Liver (tissue), 9 donors: ENCODE results near the gene CHAD. TPM values are rescaled to one million over a fixed set of nuclear protein-coding genes. Genes with fewer than 3 reads are reported as not detected.

Source experiments
- DNase-seq: peaks from one replicate; pipeline ENCODE4 v3.0.0-alpha.2; 2017; ENCODE audit warnings: low spot score
- H3K27ac ChIP-seq, 2 donors: one replicate each; pipeline ENCODE4 v1.7.0; 2013; ENCODE audit warnings: inconsistent platforms in 2 of 2, low read length in 2 of 2, control low read depth in 1 of 2, low read depth in 1 of 2, mild to moderate bottlenecking in 1 of 2
- H3K27me3 ChIP-seq, 4 donors: one replicate each; pipeline versions ENCODE4 v1.6.1 to v1.7.0; 2013; ENCODE audit warnings: low read length in 3 of 4, inconsistent platforms in 1 of 4, mild to moderate bottlenecking in 1 of 4, moderate library complexity in 1 of 4; ENCODE audit not compliant: control insufficient read depth in 4 of 4, insufficient read depth in 4 of 4
- H3K36me3 ChIP-seq, 4 donors: one replicate each; pipeline versions ENCODE4 v1.6.1 to v1.7.0; 2013; ENCODE audit warnings: low read length in 3 of 4, mild to moderate bottlenecking in 3 of 4, low read depth in 1 of 4, moderate library complexity in 1 of 4; ENCODE audit not compliant: control insufficient read depth in 4 of 4, insufficient read depth in 3 of 4
- H3K4me1 ChIP-seq, 4 donors: one replicate each; pipeline versions ENCODE4 v1.6.1 to v1.7.0; 2013; ENCODE audit warnings: low read length in 3 of 4, mild to moderate bottlenecking in 3 of 4, moderate library complexity in 1 of 4; ENCODE audit not compliant: control insufficient read depth in 4 of 4, insufficient read depth in 4 of 4
- H3K4me3 ChIP-seq, 3 donors: one replicate each; pipeline versions ENCODE4 v1.6.1 to v1.7.0; 2013; ENCODE audit warnings: low read length in 3 of 3, control low read depth in 1 of 3, low read depth in 1 of 3, mild to moderate bottlenecking in 1 of 3
- H3K9ac ChIP-seq, 2 donors: one replicate each; pipeline ENCODE4 v1.7.0; 2013; ENCODE audit warnings: low read length in 2 of 2, mild to moderate bottlenecking in 2 of 2, moderate library complexity in 2 of 2, control low read depth in 1 of 2, low read depth in 1 of 2
- H3K9me3 ChIP-seq, 4 donors: one replicate each; pipeline versions ENCODE4 v1.6.1 to v1.7.0; 2013; ENCODE audit warnings: low read length in 3 of 4; ENCODE audit not compliant: control insufficient read depth in 4 of 4
- ATF3 ChIP-seq: IDR thresholded peaks from 2 replicates; pipeline ENCODE4 v1.6.1; 2016; ENCODE audit warnings: antibody characterized with exemption
- EGR1 ChIP-seq, 2 donors: IDR thresholded peaks; 2 replicates each; pipeline ENCODE4 v1.6.1; 2016 to 2018; ENCODE audit warnings: antibody characterized with exemption in 2 of 2, low read depth in 2 of 2
- FOXA1 ChIP-seq: IDR thresholded peaks from 2 replicates; pipeline ENCODE4 v1.6.1; 2016; ENCODE audit warnings: antibody characterized with exemption
- FOXA2 ChIP-seq: IDR thresholded peaks from 2 replicates; pipeline ENCODE4 v1.6.1; 2016; ENCODE audit warnings: antibody characterized with exemption
- GABPA ChIP-seq, 2 donors: IDR thresholded peaks in 1 of 2; conservative IDR thresholded peaks in 1 of 2; 2 replicates each; pipeline ENCODE4 v1.6.1; 2016; ENCODE audit warnings: antibody characterized with exemption in 2 of 2, mild to moderate bottlenecking in 1 of 2, moderate library complexity in 1 of 2
- HNF4A ChIP-seq, 2 donors: conservative IDR thresholded peaks; 2 replicates each; pipeline ENCODE4 v1.6.1; 2016; ENCODE audit warnings: antibody characterized with exemption in 2 of 2, mild to moderate bottlenecking in 2 of 2
- HNF4G ChIP-seq: IDR thresholded peaks from 2 replicates; pipeline ENCODE4 v1.6.1; 2016; ENCODE audit warnings: antibody characterized with exemption
- JUND ChIP-seq, 2 donors: IDR thresholded peaks; 2 replicates each; pipeline ENCODE4 v1.6.1; 2016; ENCODE audit warnings: antibody characterized with exemption in 2 of 2
- MAX ChIP-seq: IDR thresholded peaks from 2 replicates; pipeline ENCODE4 v1.6.1; 2016; ENCODE audit warnings: antibody characterized with exemption
- NR2F2 ChIP-seq: IDR thresholded peaks from 2 replicates; pipeline ENCODE4 v1.6.1; 2016; ENCODE audit warnings: antibody characterized with exemption
- RAD21 ChIP-seq, 2 donors: IDR thresholded peaks; 2 replicates each; pipeline ENCODE4 v1.6.1; 2016; ENCODE audit warnings: antibody characterized with exemption in 2 of 2, mild to moderate bottlenecking in 2 of 2
- SP1 ChIP-seq: IDR thresholded peaks from 2 replicates; pipeline ENCODE4 v1.6.1; 2018; ENCODE audit warnings: antibody characterized with exemption, mild to moderate bottlenecking
- TAF1 ChIP-seq: conservative IDR thresholded peaks from 2 replicates; pipeline ENCODE4 v1.6.1; 2016; ENCODE audit warnings: antibody characterized with exemption, mild to moderate bottlenecking
- YY1 ChIP-seq: IDR thresholded peaks from 2 replicates; pipeline ENCODE4 v1.6.1; 2016; ENCODE audit warnings: antibody characterized with exemption, mild to moderate bottlenecking
- WGBS: extraction: QIAGEN DNeasy Blood & Tissue Kit; methylation state at CpG from one replicate; pipeline ENCODE4 v1.1.7; 2013; 5-methylcytosine and 5-hydroxymethylcytosine counted together
- polyA plus RNA-seq, 2 donors: library from polyadenylated mRNA; stranded (reverse) in 1 of 2; unstranded in 1 of 2; fragments of 200-250 nt in 1 of 2; fragments of >200 nt in 1 of 2; fragmentation: Nextera tagmentation in 1 of 2; extraction: Ambion mirVana in 1 of 2; gene quantifications; one replicate each; pipeline versions ENCODE4 v1.2.1 to v1.2.3, GENCODE V29; 2013 to 2015
- total RNA-seq, 2 donors: library from RNA; depleted of rRNA; stranded (reverse); fragments of >200 nt; gene quantifications; one replicate each; pipeline ENCODE4 v1.2.3, GENCODE V29; 2014
- TF ChIP-seq, protein P1 (sequence below): IDR thresholded peaks from 2 replicates; pipeline ENCODE4 v1.6.1; 2016; ENCODE audit warnings: antibody characterized with exemption, mild to moderate bottlenecking
- TF ChIP-seq, protein P2 (sequence below): fragments of 150-350 bp; IDR thresholded peaks from 2 replicates; pipeline ENCODE4 v1.5.1; 2017; ENCODE audit warnings: improper control_type of control experiment, low read depth, low read length; ENCODE audit not compliant: missing input control
- donor health status: healthy.
- donor health status: healthy.
- donor health status: healthy.
- donor health status: healthy.
- donor health status: healthy.

Gene CHAD
- total and polyA plus RNA-seq, 4 donors, result 0.51 to 3.3 (median 2.3) TPM

- TF ChIP-seq, protein P1, sequence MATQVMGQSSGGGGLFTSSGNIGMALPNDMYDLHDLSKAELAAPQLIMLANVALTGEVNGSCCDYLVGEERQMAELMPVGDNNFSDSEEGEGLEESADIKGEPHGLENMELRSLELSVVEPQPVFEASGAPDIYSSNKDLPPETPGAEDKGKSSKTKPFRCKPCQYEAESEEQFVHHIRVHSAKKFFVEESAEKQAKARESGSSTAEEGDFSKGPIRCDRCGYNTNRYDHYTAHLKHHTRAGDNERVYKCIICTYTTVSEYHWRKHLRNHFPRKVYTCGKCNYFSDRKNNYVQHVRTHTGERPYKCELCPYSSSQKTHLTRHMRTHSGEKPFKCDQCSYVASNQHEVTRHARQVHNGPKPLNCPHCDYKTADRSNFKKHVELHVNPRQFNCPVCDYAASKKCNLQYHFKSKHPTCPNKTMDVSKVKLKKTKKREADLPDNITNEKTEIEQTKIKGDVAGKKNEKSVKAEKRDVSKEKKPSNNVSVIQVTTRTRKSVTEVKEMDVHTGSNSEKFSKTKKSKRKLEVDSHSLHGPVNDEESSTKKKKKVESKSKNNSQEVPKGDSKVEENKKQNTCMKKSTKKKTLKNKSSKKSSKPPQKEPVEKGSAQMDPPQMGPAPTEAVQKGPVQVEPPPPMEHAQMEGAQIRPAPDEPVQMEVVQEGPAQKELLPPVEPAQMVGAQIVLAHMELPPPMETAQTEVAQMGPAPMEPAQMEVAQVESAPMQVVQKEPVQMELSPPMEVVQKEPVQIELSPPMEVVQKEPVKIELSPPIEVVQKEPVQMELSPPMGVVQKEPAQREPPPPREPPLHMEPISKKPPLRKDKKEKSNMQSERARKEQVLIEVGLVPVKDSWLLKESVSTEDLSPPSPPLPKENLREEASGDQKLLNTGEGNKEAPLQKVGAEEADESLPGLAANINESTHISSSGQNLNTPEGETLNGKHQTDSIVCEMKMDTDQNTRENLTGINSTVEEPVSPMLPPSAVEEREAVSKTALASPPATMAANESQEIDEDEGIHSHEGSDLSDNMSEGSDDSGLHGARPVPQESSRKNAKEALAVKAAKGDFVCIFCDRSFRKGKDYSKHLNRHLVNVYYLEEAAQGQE, result no peak
- TF ChIP-seq FOXA2, result no peak
- no peak for TF ChIP-seq TAF1
- no peak for TF ChIP-seq HNF4A (conservative IDR thresholded peaks at IDR 0.05)
- TF ChIP-seq GABPA (IDR thresholded peaks at IDR 0.05 in 1 of 2, conservative IDR thresholded peaks at IDR 0.05 in 1 of 2), result no peak
- TF ChIP-seq EGR1 (IDR thresholded peaks at IDR 0.05; ENCODE audit: low read depth in 2 of 2), result no peak
- TF ChIP-seq FOXA1, result no peak
- TF ChIP-seq HNF4G, result no peak
- no peak for TF ChIP-seq JUND (IDR thresholded peaks at IDR 0.05)
Observed at GRCh38 chr17:50445730-50446325, 22.9 kb downstream of the CHAD start (continued).

- TF ChIP-seq GABPA (IDR thresholded peaks at IDR 0.05 in 1 of 2, conservative IDR thresholded peaks at IDR 0.05 in 1 of 2) (no peak), ATF3 (no peak), YY1 (no peak), NR2F2 (no peak), HNF4A (conservative IDR thresholded peaks at IDR 0.05) (no peak), TAF1 (no peak), HNF4G (no peak), MAX (no peak), FOXA2 (no peak), FOXA1 (no peak), RAD21 (IDR thresholded peaks at IDR 0.05) (no peak), SP1 (no peak), EGR1 (IDR thresholded peaks at IDR 0.05; ENCODE audit: low read depth in 2 of 2) (no peak)
- TF ChIP-seq, protein P1, result no peak
- TF ChIP-seq, protein P2, sequence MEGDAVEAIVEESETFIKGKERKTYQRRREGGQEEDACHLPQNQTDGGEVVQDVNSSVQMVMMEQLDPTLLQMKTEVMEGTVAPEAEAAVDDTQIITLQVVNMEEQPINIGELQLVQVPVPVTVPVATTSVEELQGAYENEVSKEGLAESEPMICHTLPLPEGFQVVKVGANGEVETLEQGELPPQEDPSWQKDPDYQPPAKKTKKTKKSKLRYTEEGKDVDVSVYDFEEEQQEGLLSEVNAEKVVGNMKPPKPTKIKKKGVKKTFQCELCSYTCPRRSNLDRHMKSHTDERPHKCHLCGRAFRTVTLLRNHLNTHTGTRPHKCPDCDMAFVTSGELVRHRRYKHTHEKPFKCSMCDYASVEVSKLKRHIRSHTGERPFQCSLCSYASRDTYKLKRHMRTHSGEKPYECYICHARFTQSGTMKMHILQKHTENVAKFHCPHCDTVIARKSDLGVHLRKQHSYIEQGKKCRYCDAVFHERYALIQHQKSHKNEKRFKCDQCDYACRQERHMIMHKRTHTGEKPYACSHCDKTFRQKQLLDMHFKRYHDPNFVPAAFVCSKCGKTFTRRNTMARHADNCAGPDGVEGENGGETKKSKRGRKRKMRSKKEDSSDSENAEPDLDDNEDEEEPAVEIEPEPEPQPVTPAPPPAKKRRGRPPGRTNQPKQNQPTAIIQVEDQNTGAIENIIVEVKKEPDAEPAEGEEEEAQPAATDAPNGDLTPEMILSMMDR, result no peak
- H3K4me3 ChIP-seq, result no peak overlapping the region
- H3K9me3 ChIP-seq, result no peaks in the 10 kb centered on the region
- H3K27ac ChIP-seq, result no peak overlapping the region
- peaks cover 3 to 35% (median 21%) of the 10 kb centered on the region in 4 donors for H3K4me1 ChIP-seq
- no peak overlapping the region for H3K9ac ChIP-seq
- H3K36me3 ChIP-seq, result no peaks in the 10 kb centered on the region
- no peaks in the 10 kb centered on the region for H3K27me3 ChIP-seq
- WGBS, result 97% methylated on average over 6 of the region's 6 CpGs
- DNase-seq, result no peak
Observed at GRCh38 chr17:50444841-50445715, 23.6 kb downstream of the CHAD start.
